Midbrain (tissue), 1 donor: Measurements from ENCODE around the gene AKR1D1.
"Not testable (repeated sequence)": the region's sequence is repeated elsewhere in the genome, so short reads cannot be mapped to it uniquely, and the experiment has no call there.

Source experiments
- DNase-seq: peaks from one replicate; lab custom pipeline; 2025; lab: John Stamatoyannopoulos, UW

Gene AKR1D1, protein sequence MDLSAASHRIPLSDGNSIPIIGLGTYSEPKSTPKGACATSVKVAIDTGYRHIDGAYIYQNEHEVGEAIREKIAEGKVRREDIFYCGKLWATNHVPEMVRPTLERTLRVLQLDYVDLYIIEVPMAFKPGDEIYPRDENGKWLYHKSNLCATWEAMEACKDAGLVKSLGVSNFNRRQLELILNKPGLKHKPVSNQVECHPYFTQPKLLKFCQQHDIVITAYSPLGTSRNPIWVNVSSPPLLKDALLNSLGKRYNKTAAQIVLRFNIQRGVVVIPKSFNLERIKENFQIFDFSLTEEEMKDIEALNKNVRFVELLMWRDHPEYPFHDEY

DNA sequence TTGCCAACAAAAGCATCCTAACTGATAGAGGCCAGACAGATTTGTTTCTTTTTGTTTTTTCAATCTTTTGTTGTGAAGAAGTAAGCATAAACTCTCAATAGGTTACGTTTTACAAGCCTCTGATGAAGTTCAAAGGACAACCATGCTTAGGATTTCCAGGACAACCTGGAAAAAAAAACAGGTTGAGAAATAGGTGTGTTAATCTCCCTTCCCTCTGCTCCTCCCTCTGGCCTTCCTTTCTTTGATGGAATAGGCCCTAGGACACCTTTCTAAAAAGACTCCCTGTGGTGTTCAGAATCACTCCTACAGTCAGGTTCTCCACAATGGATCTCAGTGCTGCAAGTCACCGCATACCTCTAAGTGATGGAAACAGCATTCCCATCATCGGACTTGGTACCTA, at the start of gene AKR1D1:
Gene AKR1D1 (plus strand): TSS at position 264 of the 400 bp plus-strand sequence. CDS start 60 bp downstream, at position 324.
- DNase-seq = no peak

DNA sequence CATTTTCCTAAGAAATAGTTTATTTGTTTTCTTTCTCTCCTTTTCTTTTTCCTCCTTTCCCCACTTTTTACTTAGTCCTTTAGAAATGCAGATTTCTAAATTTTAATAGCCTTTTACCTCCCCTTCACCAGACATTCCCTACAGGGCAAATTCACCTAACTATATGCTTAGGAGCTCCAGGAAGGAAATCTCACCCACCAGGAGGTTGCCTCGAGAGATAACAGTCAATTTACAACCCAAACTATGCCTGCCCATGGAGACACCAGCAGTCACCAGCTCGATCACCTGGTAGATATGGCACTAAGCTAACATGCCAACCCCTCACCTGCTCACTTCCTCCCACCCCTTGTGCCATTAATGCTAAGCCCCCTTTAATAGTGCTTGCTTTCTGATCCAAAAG, 49.2 kb upstream of the AKR1D1 start:
- DNase-seq = no peak

DNA sequence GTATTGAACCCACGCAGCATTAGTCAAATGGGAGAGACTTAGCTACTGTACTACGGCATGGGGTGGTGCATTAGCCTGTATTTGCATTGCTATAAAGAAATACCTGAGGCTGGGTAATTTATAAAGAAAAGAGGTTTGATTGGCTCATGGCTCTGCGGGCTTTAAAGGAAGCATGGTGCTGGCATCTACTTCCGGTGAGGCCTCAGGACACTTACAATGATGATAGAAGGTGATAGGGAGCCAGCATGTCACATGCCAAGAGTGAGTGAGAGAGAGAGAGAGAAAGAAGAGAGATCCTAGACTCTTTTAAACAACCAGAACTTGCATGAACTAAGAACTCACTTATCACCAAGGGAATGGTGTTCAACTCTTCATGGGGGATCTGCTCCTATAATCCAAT, 47.1 kb upstream of the AKR1D1 start:
- no peak for DNase-seq

DNA sequence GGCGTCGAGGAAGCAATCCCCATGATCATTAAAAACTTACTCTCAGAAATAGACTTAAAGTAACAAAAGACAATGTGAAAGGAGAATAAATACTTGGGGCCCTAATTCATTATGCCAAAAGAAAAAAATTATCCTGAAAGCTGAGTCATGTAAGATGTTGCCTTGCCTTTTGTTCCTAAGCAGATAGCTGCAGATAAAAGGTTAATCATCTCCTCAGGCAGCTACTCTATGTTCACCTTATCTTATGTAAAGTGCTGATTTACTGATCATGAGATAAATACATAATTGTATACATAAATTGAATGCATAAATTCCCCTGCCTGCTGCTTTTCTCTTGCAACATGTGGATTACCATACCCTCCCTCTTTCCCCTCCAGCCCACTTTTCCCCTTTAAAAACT, 46.3 kb upstream of the AKR1D1 start:
- no peak for DNase-seq

DNA sequence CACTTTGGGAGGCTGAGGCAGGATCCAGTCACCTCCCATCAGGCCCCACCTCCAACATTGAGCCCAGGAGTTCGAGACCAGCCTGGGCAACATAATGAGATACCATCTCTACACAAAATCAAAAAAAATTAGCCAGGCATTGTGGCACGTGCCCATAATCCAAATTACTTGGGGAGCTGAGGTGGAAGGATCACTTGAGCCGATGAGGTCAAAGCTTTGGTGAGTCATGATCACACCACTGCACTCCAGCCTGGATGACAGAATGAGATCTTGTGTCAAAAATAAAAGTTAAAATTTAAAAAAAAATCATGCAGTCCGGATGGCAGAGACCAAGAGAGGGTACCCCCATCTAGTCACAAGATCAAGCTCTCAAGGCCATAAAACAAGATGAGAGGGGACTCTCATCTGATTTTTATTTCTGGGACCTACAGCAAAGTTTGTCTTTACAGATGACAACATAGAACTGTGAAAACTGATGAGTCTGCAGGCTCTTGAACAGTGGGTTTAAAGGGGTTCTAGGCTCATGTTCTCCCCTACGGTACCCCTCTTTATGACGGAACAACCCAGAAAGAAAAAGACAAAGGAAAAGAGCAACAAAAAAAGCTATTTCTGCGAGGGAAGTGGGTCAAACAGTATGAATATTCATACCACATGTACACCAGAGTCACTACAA, 45.4 kb upstream of the AKR1D1 start:
- DNase-seq = no peak

DNA sequence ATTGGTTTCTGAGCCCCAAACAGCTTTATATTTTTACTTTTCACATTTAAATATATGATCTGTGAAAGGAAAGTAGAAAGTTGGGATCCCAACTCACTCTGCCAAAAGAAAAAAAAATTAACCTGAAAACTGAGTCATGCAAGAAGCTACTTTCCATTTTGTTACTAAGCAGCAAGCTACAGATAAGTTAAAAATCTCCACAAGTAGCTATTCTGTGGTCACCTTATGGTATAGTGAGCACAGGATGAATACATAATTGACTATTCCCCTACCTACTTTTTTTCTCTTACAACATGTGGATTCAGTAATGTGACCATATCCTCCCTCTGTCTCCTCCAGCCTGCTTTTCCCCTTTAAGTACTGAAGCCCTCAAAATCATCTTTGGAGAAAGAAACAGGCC, 44.1 kb upstream of the AKR1D1 start:
- DNase-seq = no peak

DNA sequence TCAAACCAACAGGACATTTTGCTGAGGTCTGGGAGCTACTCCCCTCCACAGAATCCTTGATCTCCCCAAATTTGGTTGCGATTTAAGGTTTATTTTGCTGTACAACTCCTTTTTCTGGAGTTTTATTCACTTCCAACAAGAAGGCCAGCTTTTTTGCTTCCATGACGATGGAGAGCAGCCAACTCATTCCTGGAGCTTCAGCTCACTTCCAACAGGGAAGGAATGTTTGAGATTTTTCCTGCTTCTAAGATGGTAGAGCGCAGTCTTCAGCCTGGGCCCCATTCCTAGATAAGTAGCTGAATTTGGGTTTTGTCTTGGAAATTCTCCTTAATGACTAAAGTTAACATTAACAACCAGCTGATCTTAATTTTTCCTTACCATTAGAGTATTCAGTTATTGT, 43.5 kb upstream of the AKR1D1 start:
- DNase-seq = no peak

DNA sequence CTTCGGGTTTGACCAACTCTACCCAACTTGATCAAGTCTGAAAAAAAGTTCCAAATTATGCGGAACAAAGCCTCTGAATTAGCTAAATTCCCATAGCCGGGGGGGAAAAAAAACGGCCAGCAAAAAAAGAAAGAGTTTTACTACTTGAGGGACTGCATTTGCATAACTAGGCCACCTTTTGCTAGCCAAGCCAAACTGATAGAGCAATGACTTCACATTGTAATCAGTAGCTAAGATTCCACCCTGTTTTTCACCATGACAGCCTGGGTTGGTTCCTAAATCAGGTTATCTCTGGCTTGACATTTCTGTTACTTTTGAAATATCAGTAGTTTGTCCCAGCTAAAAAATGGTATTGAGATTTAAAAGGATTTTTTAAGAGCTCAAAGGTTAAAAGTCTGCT, 43.0 kb upstream of the AKR1D1 start:
- DNase-seq = no peak

DNA sequence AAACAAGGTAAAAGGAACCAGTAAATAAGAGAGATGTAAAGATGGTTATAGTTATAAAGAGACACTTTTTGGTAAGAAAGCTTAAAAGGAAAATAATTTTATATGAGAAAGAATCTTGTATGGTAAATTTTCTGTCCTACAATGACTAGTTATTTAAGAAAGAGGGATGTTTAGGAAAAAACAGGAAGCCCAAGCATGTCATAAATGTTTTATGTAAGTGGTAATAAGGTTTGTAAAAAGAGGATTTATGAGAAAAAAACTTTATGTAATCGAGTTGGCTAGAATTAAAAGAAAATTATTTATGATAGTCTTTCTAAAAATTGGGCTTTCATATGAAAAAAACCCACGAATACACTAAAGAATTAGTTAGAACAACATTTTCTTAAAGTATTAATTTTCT, 40.1 kb upstream of the AKR1D1 start:
- no peak for DNase-seq

DNA sequence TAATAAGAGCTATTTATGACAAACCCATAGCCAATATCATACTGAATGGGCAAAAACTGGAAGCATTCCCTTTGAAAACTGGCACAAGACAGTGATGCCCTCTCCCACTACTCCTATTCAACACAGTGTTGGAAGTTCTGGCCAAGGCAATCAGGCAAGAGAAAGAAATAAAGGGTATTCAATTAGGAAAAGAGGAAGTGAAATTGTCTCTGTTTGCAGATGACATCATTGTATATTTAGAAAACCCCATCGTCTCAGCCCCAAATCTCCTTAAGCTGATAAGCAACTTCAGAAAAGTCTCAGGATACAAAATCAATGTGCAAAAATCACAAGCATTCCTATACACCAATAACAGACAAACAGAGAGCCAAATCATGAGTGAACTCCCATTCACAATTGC, 36.2 kb upstream of the AKR1D1 start:
- not testable (repeated sequence) for DNase-seq

DNA sequence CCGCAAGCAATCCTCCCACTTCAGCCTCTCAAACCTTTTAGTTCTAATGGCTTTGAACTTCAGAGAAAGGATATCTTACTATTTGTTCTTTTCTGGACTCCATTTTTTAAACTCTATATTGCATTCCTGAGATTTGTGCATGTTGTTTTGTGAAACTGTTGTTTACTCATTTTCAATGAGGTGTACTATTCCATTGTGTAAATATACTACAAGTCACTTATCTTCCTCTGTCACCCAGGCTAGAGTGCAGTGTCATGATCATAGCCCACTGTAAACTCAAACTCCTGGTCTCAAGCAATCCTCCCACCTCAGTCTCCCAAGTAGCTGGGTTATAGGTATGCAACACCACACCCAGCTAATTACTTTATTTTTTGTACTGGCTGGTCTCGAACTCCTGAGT, 31.4 kb upstream of the AKR1D1 start:
- no peak for DNase-seq

DNA sequence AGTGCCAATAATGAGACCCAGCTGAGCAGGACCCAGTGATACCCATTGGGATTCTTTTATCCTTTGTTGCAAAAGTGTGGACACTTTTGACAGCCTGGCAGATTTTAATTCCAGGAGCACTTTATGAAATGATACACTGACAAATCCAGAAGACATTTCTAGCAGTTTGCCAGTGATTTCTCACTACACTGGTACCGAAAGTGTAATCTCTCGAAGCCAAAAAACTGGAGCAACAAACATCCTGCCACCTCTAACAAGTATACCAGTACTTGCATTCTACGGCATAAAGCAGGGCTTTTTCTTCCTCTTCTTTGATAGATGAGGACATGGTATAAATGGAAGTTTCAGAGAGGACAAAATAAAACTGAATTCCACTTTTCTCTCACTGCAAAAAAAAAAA, 28.4 kb upstream of the AKR1D1 start:
- DNase-seq = no peak

DNA sequence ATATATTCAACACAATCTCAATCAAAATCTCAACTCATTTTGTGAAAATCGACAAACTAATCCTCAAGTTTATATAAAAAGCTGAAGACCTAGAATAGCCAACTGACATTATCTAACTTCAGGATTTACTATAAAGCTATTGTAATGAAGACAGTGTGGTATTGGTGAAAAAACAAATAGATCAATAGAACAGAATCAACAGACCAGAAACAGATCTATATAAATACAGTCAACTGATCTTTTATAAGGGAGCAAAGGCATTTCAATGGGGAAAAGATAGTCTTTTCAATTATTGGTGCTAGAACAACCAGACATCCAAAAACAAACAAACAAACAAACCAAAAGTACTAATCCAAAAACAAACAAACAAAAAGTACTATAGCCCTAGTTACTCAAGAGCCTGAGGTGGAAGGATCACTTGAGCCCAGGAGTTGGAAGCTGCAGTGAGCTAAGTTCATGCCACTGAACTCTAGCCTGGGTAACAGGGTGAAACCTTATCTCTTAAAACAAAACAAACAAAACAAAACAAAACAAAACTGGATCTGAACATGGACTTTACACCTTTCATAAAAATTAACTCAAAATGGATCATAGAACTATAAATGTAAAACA, 26.6 kb upstream of the AKR1D1 start:
- no peak for DNase-seq

DNA sequence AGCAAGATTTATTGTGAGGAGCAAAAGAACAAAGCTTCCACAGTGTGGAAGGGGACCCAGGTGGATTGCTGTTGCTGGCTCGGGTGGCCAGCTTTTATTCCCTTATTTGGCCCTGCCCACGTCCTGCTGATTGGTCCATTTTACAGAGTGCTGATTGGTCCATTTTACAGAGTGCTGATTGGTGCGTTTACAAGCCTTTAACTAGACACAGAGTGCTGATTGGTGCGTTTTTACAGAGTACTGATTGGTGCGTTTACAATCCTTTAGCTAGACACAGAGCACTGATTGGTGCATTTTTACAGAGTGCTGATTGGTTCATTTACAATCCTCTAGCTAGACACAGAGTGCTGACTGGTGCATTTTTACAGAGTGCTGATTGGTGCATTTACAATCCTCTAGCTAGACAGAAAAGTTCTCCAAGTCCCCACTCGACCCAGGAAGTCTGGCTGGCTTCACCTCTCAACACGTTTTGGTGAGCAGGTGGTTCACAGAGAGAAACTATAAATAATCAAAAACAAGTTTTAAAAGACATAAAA, 24.5 kb upstream of the AKR1D1 start:
- DNase-seq = not testable (repeated sequence)

DNA sequence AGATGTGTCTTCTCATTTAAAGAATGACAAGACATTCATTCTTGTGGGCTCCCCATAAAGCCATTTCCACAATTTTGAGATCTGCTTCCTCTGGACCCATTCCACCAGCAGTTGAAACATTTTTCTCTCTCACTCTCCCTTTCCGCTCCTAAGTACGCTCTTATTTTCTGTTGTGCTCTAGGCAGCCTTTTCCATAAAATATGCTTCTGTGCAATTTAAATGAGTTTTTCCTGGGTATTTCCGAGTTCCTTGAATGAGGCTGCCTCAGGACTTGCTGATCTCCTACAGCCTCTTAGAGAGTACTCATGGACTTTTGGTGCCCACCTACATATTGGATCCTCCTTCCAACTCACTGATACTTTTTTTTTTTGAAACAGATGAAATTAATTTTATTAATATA, 23.6 kb upstream of the AKR1D1 start:
- no peak for DNase-seq

DNA sequence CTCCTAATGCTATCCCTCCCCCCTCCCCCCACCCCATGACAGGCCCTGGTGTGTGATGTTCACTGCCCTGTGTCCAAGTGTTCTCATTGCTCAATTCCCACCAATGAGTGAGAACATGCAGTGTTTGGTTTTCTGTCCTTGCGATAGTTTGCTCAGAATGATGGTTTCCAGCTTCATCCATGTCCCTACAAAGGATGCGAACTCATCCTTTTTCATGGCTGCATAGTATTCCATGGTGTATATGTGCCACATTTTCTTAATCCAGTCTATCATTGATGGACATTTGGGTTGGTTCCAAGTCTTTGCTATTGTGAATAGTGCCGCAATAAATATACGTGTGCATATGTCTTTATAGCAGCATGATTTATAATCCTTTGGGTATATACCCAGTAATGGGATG, 20.6 kb upstream of the AKR1D1 start:
- DNase-seq = not testable (repeated sequence)

DNA sequence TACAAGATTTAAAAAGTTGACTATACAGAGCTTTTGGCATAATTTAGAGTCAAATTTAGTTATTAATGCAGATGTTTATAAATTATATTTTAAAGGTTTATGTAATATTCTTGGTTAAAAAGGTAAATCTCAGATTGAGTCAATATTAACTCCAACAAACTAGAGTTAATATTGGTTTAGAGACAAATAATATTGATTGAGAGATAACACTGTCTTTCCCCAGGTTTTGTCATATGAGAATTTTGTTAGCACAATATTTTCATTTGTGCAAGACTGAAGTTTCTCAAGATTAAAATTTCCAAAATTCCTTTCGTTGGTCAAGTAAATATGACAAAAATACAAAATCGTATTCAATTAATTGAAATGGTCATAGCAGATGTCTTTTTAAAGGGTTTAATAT, 12.9 kb upstream of the AKR1D1 start:
- DNase-seq = no peak

DNA sequence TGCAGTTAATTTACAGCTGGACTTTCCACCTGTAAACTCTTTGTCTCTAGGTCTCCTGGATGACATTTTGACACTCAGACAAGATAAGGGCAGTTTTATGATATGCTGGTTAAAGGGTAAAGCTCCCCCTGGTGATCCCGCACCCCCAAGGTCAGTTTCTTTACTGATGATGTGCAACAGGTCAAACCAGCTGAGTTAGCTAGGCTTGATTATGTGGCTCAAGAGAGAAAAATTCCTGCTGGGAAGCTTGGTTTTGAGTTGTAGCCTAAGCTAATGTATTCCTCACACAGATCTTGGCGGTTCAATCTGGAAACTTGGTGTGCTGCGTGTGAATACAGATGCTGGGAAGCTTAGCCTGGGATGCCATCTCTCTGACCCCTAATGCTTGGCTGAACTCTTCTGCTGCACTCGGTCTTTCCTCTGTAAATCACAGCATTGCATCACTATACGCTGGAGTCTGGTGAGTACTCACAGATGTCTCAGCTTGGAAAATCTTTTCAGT, 11.4 kb upstream of the AKR1D1 start:
- no peak for DNase-seq

DNA sequence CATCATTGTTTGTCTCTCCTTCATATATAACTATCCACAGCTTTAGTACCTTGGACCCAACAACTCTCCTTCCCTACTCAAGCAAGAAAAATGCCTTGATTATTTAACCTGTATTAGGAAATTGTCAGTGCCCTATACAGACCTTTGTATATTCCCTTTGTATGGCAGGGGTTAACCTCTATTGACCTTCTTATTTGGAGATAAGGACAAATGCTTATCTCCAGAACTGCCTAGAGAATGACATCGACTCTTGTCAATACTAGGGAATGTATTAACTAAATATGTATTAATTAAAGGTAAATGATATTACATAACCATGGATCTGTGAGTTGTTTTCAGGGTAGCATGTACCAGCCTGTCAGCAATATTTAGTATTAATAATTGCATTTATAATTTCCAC, 10.4 kb upstream of the AKR1D1 start:
- no peak for DNase-seq

DNA sequence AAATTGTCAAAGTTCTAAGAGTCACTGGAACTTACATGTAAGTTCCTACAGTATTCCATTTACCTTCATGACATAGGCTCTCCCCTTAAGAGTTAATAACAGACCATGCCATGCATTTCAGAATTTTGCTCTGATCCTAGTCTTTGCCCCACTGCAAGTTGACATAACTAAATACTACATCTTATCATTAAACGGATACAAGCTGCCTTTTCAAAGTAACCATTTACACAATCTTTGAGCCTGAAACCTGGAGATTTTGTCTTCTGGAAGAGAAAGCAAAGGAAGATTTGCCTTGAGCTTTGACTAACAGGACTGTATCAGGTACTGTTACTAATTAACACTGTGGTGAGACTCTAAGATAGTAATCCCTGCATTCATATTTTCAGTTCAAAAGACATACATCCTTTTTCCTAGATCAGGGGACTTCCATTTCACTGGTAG, 9.3 kb upstream of the AKR1D1 start:
- DNase-seq = no peak

DNA sequence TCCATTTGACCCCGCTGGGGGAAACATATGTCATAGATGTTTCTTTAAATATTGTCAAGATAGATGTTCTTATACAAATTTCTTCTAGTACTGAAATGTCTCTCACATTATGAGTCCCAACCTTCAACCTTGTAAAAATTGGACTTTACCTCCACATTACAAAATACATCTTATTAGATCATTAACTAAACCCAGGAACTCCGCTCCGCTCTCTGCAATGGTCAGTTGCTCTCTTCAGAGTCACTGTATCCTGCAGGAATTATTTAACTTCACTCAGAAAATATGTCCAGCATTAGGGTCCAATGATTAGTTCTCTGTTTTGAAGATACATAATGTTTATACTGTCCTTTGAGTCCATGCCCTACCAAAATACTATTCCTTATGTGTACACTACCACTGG, 8.5 kb upstream of the AKR1D1 start:
- DNase-seq = no peak

DNA sequence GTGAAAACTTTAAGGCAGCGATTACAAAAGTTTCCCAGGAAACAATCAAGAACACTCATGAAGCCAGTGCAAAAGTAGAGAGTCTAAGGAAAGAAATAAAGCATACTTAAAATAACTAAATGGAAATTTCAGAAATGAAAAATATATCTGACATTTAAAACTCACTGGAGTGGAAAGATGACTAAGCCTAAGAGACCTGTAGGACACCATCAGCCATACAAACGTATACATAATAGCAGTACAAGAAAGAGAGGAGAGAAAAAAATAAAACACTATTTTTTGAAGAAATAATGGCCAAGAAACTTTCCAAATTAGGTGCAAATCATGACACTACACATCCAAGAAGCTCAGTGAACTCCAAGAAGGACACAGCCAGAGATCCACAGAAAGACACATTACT, 5.4 kb upstream of the AKR1D1 start:
- DNase-seq = no peak

DNA sequence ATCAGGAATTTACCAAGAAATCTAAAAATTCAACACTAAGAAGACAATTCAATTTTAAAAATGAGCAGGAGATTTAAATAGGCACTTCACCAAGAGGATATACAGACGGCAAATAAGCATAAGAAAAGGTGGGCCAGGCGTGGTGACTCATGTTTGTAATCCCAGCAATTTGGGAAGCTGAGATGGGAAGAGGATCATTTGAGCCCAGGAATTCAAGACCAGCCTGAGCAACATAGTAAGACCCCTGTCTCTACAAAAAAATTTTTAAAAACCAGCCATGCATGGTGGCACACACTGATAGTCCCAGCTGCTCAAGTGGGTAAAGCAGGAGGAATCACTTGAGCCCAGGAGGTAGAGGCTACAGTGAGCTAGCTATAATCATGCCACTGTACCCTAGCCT, 3.5 kb upstream of the AKR1D1 start:
- no peak for DNase-seq
